CD4-positive, alpha-beta T cell (primary cell): ENCODE results near the gene MCRIP1. TPM values are rescaled to one million over a fixed set of nuclear protein-coding genes. Genes with fewer than 3 reads are reported as not detected.

ENCODE experiments used
- ATAC-seq: fragments of 200-7000 bp; cut with Tn5 transposase; one replicate; pipeline ENCODE4 v1.10.0; 2022; ENCODE audit warnings: mild to moderate bottlenecking; ENCODE audit not compliant: poor library complexity
- CTCF ChIA-PET: fragments of 350-600 bp; sonication (Branson Sonifier 250); formaldehyde crosslinking; loops from one replicate; lab custom pipeline; 2021; ENCODE audit warnings: antibody characterized with exemption, inconsistent platforms; lab: Charles Lee
- POLR2A ChIA-PET: fragments of 350-600 bp; sonication (Branson Sonifier 250); formaldehyde crosslinking; loops from one replicate; lab custom pipeline; 2021; ENCODE audit warnings: antibody characterized with exemption, inconsistent platforms; lab: Charles Lee
- DNase-seq, 14 experiments: peaks; one replicate each; pipeline ENCODE4 v3.0.0-alpha.2; 2013 to 2020; ENCODE audit warnings: mixed read lengths in 2 of 14
- H3K27ac ChIP-seq, 2 donors: one replicate each; pipeline versions ENCODE4 v1.5.1 to v1.7.0; 2013; ENCODE audit warnings: low read length in 2 of 2, low read depth in 1 of 2, mild to moderate bottlenecking in 1 of 2
- H3K27me3 ChIP-seq, 2 experiments: 1 replicate in 1 of 2; 2 replicates in 1 of 2; pipeline versions ENCODE4 v1.6.1 to v1.7.0; 2013; ENCODE audit warnings: low read length in 2 of 2, control low read depth in 1 of 2, mild to moderate bottlenecking in 1 of 2, moderate library complexity in 1 of 2; ENCODE audit not compliant: insufficient read depth in 2 of 2, control insufficient read depth in 1 of 2
- H3K36me3 ChIP-seq: one replicate; pipeline ENCODE4 v1.6.1; 2013; ENCODE audit warnings: low read length, control low read depth; ENCODE audit not compliant: insufficient read depth
- H3K4me1 ChIP-seq: one replicate; pipeline ENCODE4 v1.6.1; 2013; ENCODE audit warnings: low read length, control low read depth; ENCODE audit not compliant: insufficient read depth
- H3K4me3 ChIP-seq: one replicate; pipeline ENCODE4 v1.5.1; 2013; ENCODE audit warnings: mild to moderate bottlenecking, low read length, moderate library complexity
- H3K9me3 ChIP-seq, 2 experiments: 1 replicate in 1 of 2; 2 replicates in 1 of 2; pipeline versions ENCODE4 v1.6.1 to v1.7.0; 2013; ENCODE audit warnings: low read length in 2 of 2, mild to moderate bottlenecking in 2 of 2, control low read depth in 1 of 2, moderate library complexity in 1 of 2; ENCODE audit not compliant: control insufficient read depth in 1 of 2, insufficient read depth in 1 of 2
- H3K27ac Mint-ChIP-seq: one replicate; pipeline ENCODE4 v1.8.0; 2020; ENCODE audit warnings: mixed read lengths
- H3K27me3 Mint-ChIP-seq: one replicate; pipeline ENCODE4 v1.8.0; 2021; ENCODE audit warnings: mixed read lengths
- H3K36me3 Mint-ChIP-seq: one replicate; pipeline ENCODE4 v1.8.0; 2021; ENCODE audit warnings: low read depth, mixed read lengths
- H3K4me1 Mint-ChIP-seq: one replicate; pipeline ENCODE4 v1.8.0; 2021; ENCODE audit warnings: low read depth, mixed read lengths
- H3K4me3 Mint-ChIP-seq: one replicate; pipeline ENCODE4 v1.8.0; 2020; ENCODE audit warnings: mild to moderate bottlenecking, mixed read lengths
- H3K9me3 Mint-ChIP-seq: one replicate; pipeline ENCODE4 v1.8.0; 2020; ENCODE audit warnings: mixed read lengths
- CTCF ChIP-seq: fragments of 200-600 bp; IDR thresholded peaks from one replicate; pipeline ENCODE4 v1.8.0; 2022; ENCODE audit warnings: antibody characterized with exemption, mild to moderate bottlenecking
- intact Hi-C, 2 experiments: fragments of 100-400 bp; cut with DNase I in 1 of 2; cut with micrococcal nuclease in 1 of 2; formaldehyde crosslinking; loops; one replicate each; pipeline versions ENCODE4 v1.15.1 to v1.9.0; 2023 to 2025; cut with DNase I, micrococcal nuclease
- total RNA-seq, 174 experiments: library from RNA in 2 of 174; stranded (reverse) in 2 of 174; gene quantifications; one replicate each; pipeline ENCODE4 v1.2.3 and lab custom pipeline; 2021 to 2026

The MCRIP1 gene
- total RNA-seq, 2 experiments from 2014 or later = 36.9 to 37.7 TPM

DNA sequence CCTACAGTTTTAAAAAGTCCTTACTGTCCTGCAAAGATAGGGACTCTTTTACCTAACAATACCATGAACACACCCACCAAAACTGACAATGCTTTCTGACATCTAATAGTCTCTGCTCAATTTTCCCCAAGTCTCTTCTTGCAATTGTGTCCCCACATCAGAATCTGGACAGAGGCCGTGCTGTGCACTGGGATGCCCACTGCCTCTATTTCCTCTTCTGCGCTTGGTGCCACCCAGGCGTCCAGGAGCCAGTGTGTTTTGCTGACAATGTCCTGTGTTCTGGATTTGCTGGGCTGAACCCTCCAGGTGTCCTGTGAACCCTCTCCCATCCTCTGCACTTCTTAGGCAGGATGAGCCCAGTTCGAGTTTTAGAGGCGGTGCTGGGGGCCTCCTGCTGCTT is 44.5 kb upstream of the MCRIP1 start:
- ChIA-PET CTCF (interaction anchor here (0.9 to 1.3 kb wide), 2 partner anchors 11 to 145 kb away, joined by 3 to 4 read pairs; partner anchors contain the start of gene CENPX), POLR2A (no interaction called here)
- Mint-ChIP-seq H3K4me1 (peaks cover 16% of the 10 kb centered on the region), H3K4me3 (no peak overlapping the region), H3K9me3 (no peaks in the 10 kb centered on the region), H3K27me3 (no peaks in the 10 kb centered on the region), H3K27ac (peak overlapping the region; percentile 52), H3K36me3 (peaks cover 31% of the 10 kb centered on the region)
- Histone ChIP-seq H3K27ac (no peak overlapping the region), H3K36me3 (peaks cover 11% of the 10 kb centered on the region), H3K4me3 (no peak overlapping the region), H3K27me3 (no peaks in the 10 kb centered on the region), H3K4me1 (peaks cover 10% of the 10 kb centered on the region), H3K9me3 (no peaks in the 10 kb centered on the region)
- DNase-seq = no peak
- intact Hi-C loops = no loop called here
- TF ChIP-seq CTCF = no peak
- ATAC-seq = no peak

- Histone ChIP-seq H3K27ac (peak overlapping the region; percentile 95 to 98), H3K4me1 (peaks cover 57% of the 10 kb centered on the region)
- H3K4me1 Mint-ChIP-seq = peaks cover 43% of the 10 kb centered on the region
Observed at GRCh38 chr17:81871387-81872230, 38.5 kb upstream of the MCRIP1 start.

More at GRCh38 chr17:81871387-81872230, 38.5 kb upstream of the MCRIP1 start:
- Histone ChIP-seq H3K4me3 (peak overlapping the region; percentile 83), H3K27me3 (peaks cover 0 to 3% of the 10 kb centered on the region in 2 experiments), H3K36me3 (peaks cover 29% of the 10 kb centered on the region), H3K9me3 (peaks cover 0 to 3% of the 10 kb centered on the region in 2 experiments)
- DNase-seq = peak; percentile 91 to 98 (median 96)
- intact Hi-C loops = loop anchor here (1.0 to 5.0 kb wide), 7 partner anchors 10 to 586 kb away; partner anchors contain the start of genes CENPX (in 2 of the 2), LRRC45 (in 2 of the 2), ALYREF (in 1 of the 2) and ANAPC11 (in 1 of the 2)
- no peaks in the 10 kb centered on the region for H3K9me3 Mint-ChIP-seq
- CTCF ChIA-PET = interaction anchor here (1.4 kb wide), 1 partner anchor 9 kb away, joined by 4 read pairs; no protein-coding TSS in a partner anchor
- H3K27me3 Mint-ChIP-seq = no peaks in the 10 kb centered on the region
- H3K4me3 Mint-ChIP-seq = peak overlapping the region; percentile 90
- H3K36me3 Mint-ChIP-seq = peaks cover 49% of the 10 kb centered on the region
- TF ChIP-seq CTCF = peak; percentile 49
- ATAC-seq = peak; percentile 39
- POLR2A ChIA-PET = interaction anchor here (0.6 to 4.6 kb wide), 15 partner anchors 9 to 547 kb away, joined by 3 to 63 read pairs (median 4); partner anchors contain the start of genes ALYREF, ANAPC11, ARL16 and DCXR
- peak overlapping the region; percentile 95 for H3K27ac Mint-ChIP-seq
